ENCODE measurements around the gene MAK.

MAK gene

DNA sequence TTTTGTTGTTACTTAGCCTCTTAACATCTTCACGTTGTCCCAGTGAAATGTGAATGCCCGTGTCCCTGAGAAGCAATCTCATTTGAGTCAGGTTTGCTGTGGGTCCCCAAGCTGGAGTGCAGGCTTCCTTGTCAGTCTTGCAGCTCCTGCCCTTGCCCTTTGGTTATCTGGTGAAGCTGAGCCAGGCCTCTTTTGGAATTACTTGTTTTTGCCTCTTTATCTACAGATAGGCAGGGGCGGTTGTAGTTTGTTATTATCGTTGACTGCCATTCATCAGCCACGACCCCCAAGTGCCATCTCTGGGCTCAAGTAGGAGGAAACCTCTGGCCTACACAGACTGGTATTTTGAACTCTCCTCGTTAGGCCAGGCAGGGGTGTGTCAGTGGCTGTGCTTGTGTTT, 113.3 kb downstream of the MAK start:
- DNase-seq (no peak), ATAC-seq (ENCODE audit: insufficient read depth, low read depth) (no peak)
- TF ChIP-seq, protein P1, sequence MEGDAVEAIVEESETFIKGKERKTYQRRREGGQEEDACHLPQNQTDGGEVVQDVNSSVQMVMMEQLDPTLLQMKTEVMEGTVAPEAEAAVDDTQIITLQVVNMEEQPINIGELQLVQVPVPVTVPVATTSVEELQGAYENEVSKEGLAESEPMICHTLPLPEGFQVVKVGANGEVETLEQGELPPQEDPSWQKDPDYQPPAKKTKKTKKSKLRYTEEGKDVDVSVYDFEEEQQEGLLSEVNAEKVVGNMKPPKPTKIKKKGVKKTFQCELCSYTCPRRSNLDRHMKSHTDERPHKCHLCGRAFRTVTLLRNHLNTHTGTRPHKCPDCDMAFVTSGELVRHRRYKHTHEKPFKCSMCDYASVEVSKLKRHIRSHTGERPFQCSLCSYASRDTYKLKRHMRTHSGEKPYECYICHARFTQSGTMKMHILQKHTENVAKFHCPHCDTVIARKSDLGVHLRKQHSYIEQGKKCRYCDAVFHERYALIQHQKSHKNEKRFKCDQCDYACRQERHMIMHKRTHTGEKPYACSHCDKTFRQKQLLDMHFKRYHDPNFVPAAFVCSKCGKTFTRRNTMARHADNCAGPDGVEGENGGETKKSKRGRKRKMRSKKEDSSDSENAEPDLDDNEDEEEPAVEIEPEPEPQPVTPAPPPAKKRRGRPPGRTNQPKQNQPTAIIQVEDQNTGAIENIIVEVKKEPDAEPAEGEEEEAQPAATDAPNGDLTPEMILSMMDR (IDR thresholded peaks at IDR 0.05; ENCODE audit: borderline replicate concordance, extremely low read depth, low read length, poor library complexity, severe bottlenecking), result no peak
- no peak for TF ChIP-seq EZH2 (IDR thresholded peaks at IDR 0.05; ENCODE audit: borderline replicate concordance, low read depth, low read length, severe bottlenecking)
- Histone ChIP-seq H3K27ac (ENCODE audit: low read length) (peak overlapping the region; percentile 43; the same call in 1 of the 2 replicates), H3K9me3 (ENCODE audit: insufficient read depth, low read length, severe bottlenecking) (no peaks in the 10 kb centered on the region), H3K4me1 (ENCODE audit: insufficient read depth, low read length) (peaks cover 56% of the 10 kb centered on the region), H2AFZ (ENCODE audit: low read depth, low read length) (no peak overlapping the region), H3K4me2 (ENCODE audit: insufficient read depth, low read length) (peak overlapping the region; percentile 61; the same call in 1 of the 2 replicates), H3K9ac (ENCODE audit: low read depth, low read length) (no peak overlapping the region; the same call in 1 of the 2 replicates), H4K20me1 (ENCODE audit: insufficient read depth, low read length) (no peaks in the 10 kb centered on the region), H3K27me3 (ENCODE audit: insufficient read depth, low read length, poor library complexity) (no peaks in the 10 kb centered on the region), H3K36me3 (ENCODE audit: insufficient read depth, low read length) (peaks cover 42% of the 10 kb centered on the region), H3K79me2 (ENCODE audit: insufficient read depth, low read length) (peaks cover 52% of the 10 kb centered on the region), H3K4me3 (ENCODE audit: low read depth in 1 of 2, low read length in 2 of 2) (no peak overlapping the region)

GRCh38 chr6:10723567-10723881, 114.8 kb downstream of the MAK start:
- Histone ChIP-seq H3K9ac (ENCODE audit: low read depth, low read length) (peak overlapping the region; percentile 91), H3K4me1 (ENCODE audit: insufficient read depth, low read length) (peaks cover 68% of the 10 kb centered on the region), H3K4me2 (ENCODE audit: insufficient read depth, low read length) (peak overlapping the region; percentile 61), H3K4me3 (ENCODE audit: low read depth in 1 of 2, low read length in 2 of 2) (peak overlapping the region; percentile 49 to 72; a peak in 3 of 4 replicates), H3K9me3 (ENCODE audit: insufficient read depth, low read length, severe bottlenecking) (peaks cover 2% of the 10 kb centered on the region), H2AFZ (ENCODE audit: low read depth, low read length) (peak overlapping the region; percentile 86), H3K36me3 (ENCODE audit: insufficient read depth, low read length) (peaks cover 28% of the 10 kb centered on the region), H3K79me2 (ENCODE audit: insufficient read depth, low read length) (peaks cover 54% of the 10 kb centered on the region), H3K27ac (ENCODE audit: low read length) (peak overlapping the region; percentile 95), H3K27me3 (ENCODE audit: insufficient read depth, low read length, poor library complexity) (no peaks in the 10 kb centered on the region), H4K20me1 (ENCODE audit: insufficient read depth, low read length) (no peaks in the 10 kb centered on the region)
- no peak for TF ChIP-seq EZH2 (IDR thresholded peaks at IDR 0.05; ENCODE audit: borderline replicate concordance, low read depth, low read length, severe bottlenecking)
- TF ChIP-seq, protein P1 (IDR thresholded peaks at IDR 0.05; ENCODE audit: borderline replicate concordance, extremely low read depth, low read length, poor library complexity, severe bottlenecking), result no peak
- DNase-seq (no peak), ATAC-seq (ENCODE audit: insufficient read depth, low read depth) (no peak)

GRCh38 chr6:10722820-10723566, 115.3 kb downstream of the MAK start, which contains the start of gene TMEM14C:
Gene TMEM14C (plus strand): TSS chr6:10723070. CDS start chr6:10724614, 1,544 bp downstream.
- Histone ChIP-seq H3K27ac (ENCODE audit: low read length) (peak within 1 kb of the TSS; percentile 95), H2AFZ (ENCODE audit: low read depth, low read length) (peak within 1 kb of the TSS; percentile 86), H4K20me1 (ENCODE audit: insufficient read depth, low read length) (no peaks in the 10 kb centered on the region), H3K27me3 (ENCODE audit: insufficient read depth, low read length, poor library complexity) (no peaks in the 10 kb centered on the region), H3K4me1 (ENCODE audit: insufficient read depth, low read length) (peaks cover 65% of the 10 kb centered on the region), H3K4me3 (ENCODE audit: low read depth in 1 of 2, low read length in 2 of 2) (peak within 1 kb of the TSS; percentile 49 to 72), H3K79me2 (ENCODE audit: insufficient read depth, low read length) (peaks cover 51% of the 10 kb centered on the region), H3K9me3 (ENCODE audit: insufficient read depth, low read length, severe bottlenecking) (peaks cover 7% of the 10 kb centered on the region), H3K36me3 (ENCODE audit: insufficient read depth, low read length) (peaks cover 22% of the 10 kb centered on the region), H3K4me2 (ENCODE audit: insufficient read depth, low read length) (peak within 1 kb of the TSS; percentile 61), H3K9ac (ENCODE audit: low read depth, low read length) (peak within 1 kb of the TSS; percentile 91)
- DNase-seq (peak; percentile 95), ATAC-seq (ENCODE audit: insufficient read depth, low read depth) (peak; percentile 87)
- no peak for TF ChIP-seq EZH2 (IDR thresholded peaks at IDR 0.05; ENCODE audit: borderline replicate concordance, low read depth, low read length, severe bottlenecking)
- TF ChIP-seq, protein P1 (IDR thresholded peaks at IDR 0.05; ENCODE audit: borderline replicate concordance, extremely low read depth, low read length, poor library complexity, severe bottlenecking), result no peak

All from DND-41 (cell line).